ENCODE measurements around the gene TEX22. TPM values are rescaled to one million over a fixed set of nuclear protein-coding genes. Genes with fewer than 3 reads are reported as not detected.

TEX22 gene
- total RNA-seq, 1 donor from 2014 or later, result under 0.01 TPM

- peak in 1 of 2 donors; percentile 60 for DNase-seq (ENCODE audit: low read depth in 2 of 2)
Observed at GRCh38 chr14:105398726-105399465, 558 bp downstream of the TEX22 start.

- DNase-seq (ENCODE audit: low read depth in 2 of 2), result no peak
Observed at GRCh38 chr14:105399466-105399775, 1.1 kb downstream of the TEX22 start.

- DNase-seq (ENCODE audit: low read depth in 2 of 2), result no peak
Observed at GRCh38 chr14:105400016-105400415, 1.7 kb downstream of the TEX22 start.

GRCh38 chr14:105401699-105402098 is 3.4 kb downstream of the TEX22 start:
- no peak for DNase-seq (ENCODE audit: low read depth in 2 of 2)

GRCh38 chr14:105408592-105408991 is 10.3 kb downstream of the TEX22 start:
- DNase-seq (ENCODE audit: low read depth in 2 of 2), result no peak

GRCh38 chr14:105409364-105409763 is 11.0 kb downstream of the TEX22 start:
- DNase-seq (ENCODE audit: low read depth in 2 of 2), result no peak

- DNase-seq (ENCODE audit: low read depth in 2 of 2), result no peak
Observed at GRCh38 chr14:105410642-105411016, 12.3 kb downstream of the TEX22 start.

GRCh38 chr14:105411017-105411941 is 12.9 kb downstream of the TEX22 start:
- peak in 1 of 2 donors; percentile 53 for DNase-seq (ENCODE audit: low read depth in 2 of 2)

- no peak for DNase-seq (ENCODE audit: low read depth in 2 of 2)
Observed at GRCh38 chr14:105411985-105412770, 13.8 kb downstream of the TEX22 start.

- DNase-seq (ENCODE audit: low read depth in 2 of 2), result no peak
Observed at GRCh38 chr14:105412771-105413543, 14.6 kb downstream of the TEX22 start.

GRCh38 chr14:105413544-105413886 is 15.2 kb downstream of the TEX22 start:
- DNase-seq (ENCODE audit: low read depth in 2 of 2), result no peak

- DNase-seq (ENCODE audit: low read depth in 2 of 2), result peak in 1 of 2 donors; percentile 65
Observed at GRCh38 chr14:105414456-105415371, 16.4 kb downstream of the TEX22 start.

GRCh38 chr14:105415481-105416428 is 17.4 kb downstream of the TEX22 start:
- no peak for DNase-seq (ENCODE audit: low read depth in 2 of 2)

- DNase-seq (ENCODE audit: low read depth in 2 of 2), result no peak
Observed at GRCh38 chr14:105416671-105417070, 18.3 kb downstream of the TEX22 start.

GRCh38 chr14:105417690-105418121 is 19.4 kb downstream of the TEX22 start:
- DNase-seq (ENCODE audit: low read depth in 2 of 2), result no peak

GRCh38 chr14:105418269-105419194 is 20.2 kb downstream of the TEX22 start:
- DNase-seq (ENCODE audit: low read depth in 2 of 2), result no peak

- peak in 1 of 2 donors; percentile 51 for DNase-seq (ENCODE audit: low read depth in 2 of 2)
Observed at GRCh38 chr14:105419195-105420091, 21.1 kb downstream of the TEX22 start, which contains the start of gene MTA1. Gene MTA1, plus strand, starts transcription at chr14:105419827. Its CDS starts 209 bp downstream, at chr14:105420036.

Data from dermis microvascular lymphatic vessel endothelial cell (primary cell).